ENCODE data around the gene SHISAL2A.

Gene SHISAL2A

GRCh38 chr1:52640697-52641096 lies 7.7 kb downstream of the SHISAL2A start:
- no peaks in the 10 kb centered on the region for H3K9me3 ChIP-seq (ENCODE audit: severe bottlenecking)
- TF ChIP-seq, protein P1, sequence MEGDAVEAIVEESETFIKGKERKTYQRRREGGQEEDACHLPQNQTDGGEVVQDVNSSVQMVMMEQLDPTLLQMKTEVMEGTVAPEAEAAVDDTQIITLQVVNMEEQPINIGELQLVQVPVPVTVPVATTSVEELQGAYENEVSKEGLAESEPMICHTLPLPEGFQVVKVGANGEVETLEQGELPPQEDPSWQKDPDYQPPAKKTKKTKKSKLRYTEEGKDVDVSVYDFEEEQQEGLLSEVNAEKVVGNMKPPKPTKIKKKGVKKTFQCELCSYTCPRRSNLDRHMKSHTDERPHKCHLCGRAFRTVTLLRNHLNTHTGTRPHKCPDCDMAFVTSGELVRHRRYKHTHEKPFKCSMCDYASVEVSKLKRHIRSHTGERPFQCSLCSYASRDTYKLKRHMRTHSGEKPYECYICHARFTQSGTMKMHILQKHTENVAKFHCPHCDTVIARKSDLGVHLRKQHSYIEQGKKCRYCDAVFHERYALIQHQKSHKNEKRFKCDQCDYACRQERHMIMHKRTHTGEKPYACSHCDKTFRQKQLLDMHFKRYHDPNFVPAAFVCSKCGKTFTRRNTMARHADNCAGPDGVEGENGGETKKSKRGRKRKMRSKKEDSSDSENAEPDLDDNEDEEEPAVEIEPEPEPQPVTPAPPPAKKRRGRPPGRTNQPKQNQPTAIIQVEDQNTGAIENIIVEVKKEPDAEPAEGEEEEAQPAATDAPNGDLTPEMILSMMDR (IDR thresholded peaks at IDR 0.05; ENCODE audit: poor library complexity, severe bottlenecking) = no peak
- H3K4me3 ChIP-seq (ENCODE audit: severe bottlenecking) = no peak overlapping the region
- DNase-seq (ENCODE audit: low spot score) = no peak
- ATAC-seq (ENCODE audit: low read depth) = no peak
- H3K27me3 ChIP-seq (ENCODE audit: insufficient read depth, poor library complexity, severe bottlenecking) = no peaks in the 10 kb centered on the region
- H3K27ac ChIP-seq (ENCODE audit: poor library complexity, severe bottlenecking) = no peak overlapping the region
- no peaks in the 10 kb centered on the region for H3K36me3 ChIP-seq (ENCODE audit: low read depth)
- peaks cover 11% of the 10 kb centered on the region for H3K4me1 ChIP-seq (ENCODE audit: insufficient read depth, poor library complexity, severe bottlenecking)

- no peaks in the 10 kb centered on the region for H3K27me3 ChIP-seq (ENCODE audit: insufficient read depth, poor library complexity, severe bottlenecking)
- no peak overlapping the region for H3K27ac ChIP-seq (ENCODE audit: poor library complexity, severe bottlenecking)
- peaks cover 11% of the 10 kb centered on the region for H3K4me1 ChIP-seq (ENCODE audit: insufficient read depth, poor library complexity, severe bottlenecking)
- H3K4me3 ChIP-seq (ENCODE audit: severe bottlenecking) = no peak overlapping the region
- DNase-seq (ENCODE audit: low spot score) = no peak
- H3K36me3 ChIP-seq (ENCODE audit: low read depth) = no peaks in the 10 kb centered on the region
- no peak for ATAC-seq (ENCODE audit: low read depth)
- no peaks in the 10 kb centered on the region for H3K9me3 ChIP-seq (ENCODE audit: severe bottlenecking)
- TF ChIP-seq, protein P1 (IDR thresholded peaks at IDR 0.05; ENCODE audit: poor library complexity, severe bottlenecking) = no peak
These were observed 8.3 kb downstream of the SHISAL2A start for GRCh38 chr1:52641307-52641706.

GRCh38 chr1:52645261-52645660 lies 12.3 kb downstream of the SHISAL2A start:
- Histone ChIP-seq H3K36me3 (ENCODE audit: low read depth) (no peaks in the 10 kb centered on the region), H3K27ac (ENCODE audit: poor library complexity, severe bottlenecking) (no peak overlapping the region), H3K4me3 (ENCODE audit: severe bottlenecking) (no peak overlapping the region), H3K4me1 (ENCODE audit: insufficient read depth, poor library complexity, severe bottlenecking) (no peaks in the 10 kb centered on the region), H3K9me3 (ENCODE audit: severe bottlenecking) (no peaks in the 10 kb centered on the region), H3K27me3 (ENCODE audit: insufficient read depth, poor library complexity, severe bottlenecking) (no peaks in the 10 kb centered on the region)
- no peak for DNase-seq (ENCODE audit: low spot score)
- TF ChIP-seq, protein P1 (IDR thresholded peaks at IDR 0.05; ENCODE audit: poor library complexity, severe bottlenecking) = no peak
- ATAC-seq (ENCODE audit: low read depth) = no peak

DNA sequence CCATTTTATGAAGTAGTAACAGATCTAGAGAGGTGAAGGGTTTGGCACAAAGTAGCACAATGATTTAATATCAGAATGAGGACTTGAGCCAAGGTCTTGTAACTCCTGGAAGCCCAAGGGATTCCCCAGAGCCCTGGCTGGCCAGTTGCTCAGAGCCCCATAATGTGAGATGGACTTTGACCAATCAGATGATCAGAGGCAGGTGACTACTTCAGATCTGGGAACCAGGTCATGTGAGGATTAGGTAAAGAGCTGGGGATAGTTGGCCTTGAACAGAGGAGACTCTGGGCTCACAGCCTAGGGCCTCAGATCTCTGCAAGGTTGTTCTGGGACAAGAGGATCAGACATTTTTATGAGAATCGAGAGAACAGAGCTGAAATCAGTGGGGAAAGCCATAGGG lies 18.9 kb downstream of the SHISAL2A start:
- H3K36me3 ChIP-seq (ENCODE audit: low read depth) = no peaks in the 10 kb centered on the region
- no peaks in the 10 kb centered on the region for H3K9me3 ChIP-seq (ENCODE audit: severe bottlenecking)
- TF ChIP-seq, protein P1 (IDR thresholded peaks at IDR 0.05; ENCODE audit: poor library complexity, severe bottlenecking) = no peak
- ATAC-seq (ENCODE audit: low read depth) (no peak), DNase-seq (ENCODE audit: low spot score) (no peak)
- H3K4me1 ChIP-seq (ENCODE audit: insufficient read depth, poor library complexity, severe bottlenecking) = no peaks in the 10 kb centered on the region
- no peak overlapping the region for H3K4me3 ChIP-seq (ENCODE audit: severe bottlenecking)
- H3K27me3 ChIP-seq (ENCODE audit: insufficient read depth, poor library complexity, severe bottlenecking) = no peaks in the 10 kb centered on the region
- no peak overlapping the region for H3K27ac ChIP-seq (ENCODE audit: poor library complexity, severe bottlenecking)

GRCh38 chr1:52653207-52653849 lies 20.4 kb downstream of the SHISAL2A start:
- Histone ChIP-seq H3K4me1 (ENCODE audit: insufficient read depth, poor library complexity, severe bottlenecking) (no peaks in the 10 kb centered on the region), H3K27ac (ENCODE audit: poor library complexity, severe bottlenecking) (no peak overlapping the region), H3K27me3 (ENCODE audit: insufficient read depth, poor library complexity, severe bottlenecking) (no peaks in the 10 kb centered on the region), H3K9me3 (ENCODE audit: severe bottlenecking) (no peaks in the 10 kb centered on the region), H3K36me3 (ENCODE audit: low read depth) (no peaks in the 10 kb centered on the region), H3K4me3 (ENCODE audit: severe bottlenecking) (no peak overlapping the region)
- TF ChIP-seq, protein P1 (IDR thresholded peaks at IDR 0.05; ENCODE audit: poor library complexity, severe bottlenecking) = no peak
- DNase-seq (ENCODE audit: low spot score) = no peak
- ATAC-seq (ENCODE audit: low read depth) = no peak
